PC-9 (cell line): ENCODE results near the gene CLMN.

ENCODE experiments used
- CTCF ChIP-seq: fragments of 200-600 bp; sonication (generic); conservative IDR thresholded peaks from 2 replicates; pipeline ENCODE4 v1.6.1; 2017; ENCODE audit warnings: mixed run types, antibody characterized with exemption, mild to moderate bottlenecking, moderate library complexity
- EZH2 ChIP-seq: fragments of 200-600 bp; sonication (generic); IDR thresholded peaks from 2 replicates; pipeline ENCODE4 v1.8.0; 2017; ENCODE audit warnings: antibody characterized with exemption, low read depth

DNA sequence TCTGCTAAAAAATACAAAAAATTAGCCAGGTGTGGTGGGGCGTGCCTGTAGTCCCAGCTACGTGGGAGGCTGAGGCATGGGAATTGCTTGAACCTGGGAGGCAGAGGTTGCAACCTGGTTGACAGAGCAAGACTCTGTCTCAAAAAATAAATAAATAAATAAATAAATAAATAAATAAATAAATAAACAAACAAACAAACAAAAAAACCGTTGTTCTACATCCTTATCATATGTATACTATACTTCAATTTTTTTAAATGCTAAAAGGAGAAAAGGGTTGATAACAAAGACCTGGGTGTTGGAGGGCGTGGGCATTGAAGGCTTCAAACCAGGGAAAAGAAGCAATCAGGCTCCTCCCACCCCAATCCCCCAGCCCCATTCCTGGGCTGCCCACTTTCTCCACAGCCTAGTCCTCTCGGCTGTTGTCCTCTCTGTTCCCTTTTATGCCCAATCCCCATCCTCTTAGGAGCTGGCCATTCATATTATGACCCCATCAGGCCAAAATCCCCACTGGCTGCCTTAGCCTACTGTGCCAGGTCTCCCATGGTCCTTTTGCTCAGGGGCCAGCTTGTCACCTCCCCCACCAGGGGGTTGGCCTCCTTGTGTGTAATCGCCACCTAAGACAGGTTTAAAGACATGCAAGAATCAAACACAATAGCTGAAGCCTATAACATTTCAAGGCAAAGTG lies 30.2 kb downstream of the CLMN start:
- no peak for TF ChIP-seq CTCF
- TF ChIP-seq EZH2 = no peak
